Calu3 (cell line): Measurements from ENCODE around the gene DNAJC4. TPM values are rescaled to one million over a fixed set of nuclear protein-coding genes. Genes with fewer than 3 reads are reported as not detected.

Experiments used
- BruUV-seq: library from RNA; stranded (reverse); fragments of 400-500 nt; replicated peaks from 2 replicates; lab custom pipeline; 2021; lab: Mats Ljungman, UMichigan
- CTCF ChIA-PET: fragments of 300-600 bp; sonication (Branson Sonifier 250); formaldehyde crosslinking; loops from one replicate; lab custom pipeline; 2022; ENCODE audit warnings: antibody characterized with exemption; lab: Charles Lee
- DNase-seq: peaks from one replicate; pipeline ENCODE4 v3.0.0; 2022
- H3K27ac Mint-ChIP-seq: one replicate; pipeline ENCODE4 v1.8.0; 2022; ENCODE audit warnings: mixed read lengths; ENCODE audit not compliant: unreplicated experiment
- H3K27me3 Mint-ChIP-seq: one replicate; pipeline ENCODE4 v1.8.0; 2022; ENCODE audit warnings: mixed read lengths; ENCODE audit not compliant: unreplicated experiment
- H3K36me3 Mint-ChIP-seq: one replicate; pipeline ENCODE4 v1.8.0; 2022; ENCODE audit warnings: mild to moderate bottlenecking, moderate library complexity, mixed read lengths; ENCODE audit not compliant: insufficient read depth, unreplicated experiment
- H3K4me1 Mint-ChIP-seq: one replicate; pipeline ENCODE4 v1.8.0; 2022; ENCODE audit warnings: mild to moderate bottlenecking, low read depth, mixed read lengths; ENCODE audit not compliant: unreplicated experiment
- H3K4me3 Mint-ChIP-seq: one replicate; pipeline ENCODE4 v1.8.0; 2022; ENCODE audit warnings: mild to moderate bottlenecking, low read depth, moderate library complexity, mixed read lengths; ENCODE audit not compliant: unreplicated experiment
- H3K9me3 Mint-ChIP-seq: one replicate; pipeline ENCODE4 v1.8.0; 2022; ENCODE audit warnings: low read depth, mixed read lengths; ENCODE audit not compliant: unreplicated experiment
- CTCF ChIP-seq: fragments of 200-600 bp; IDR thresholded peaks from one replicate; pipeline ENCODE4 v1.8.0; 2022; ENCODE audit warnings: antibody characterized with exemption; ENCODE audit not compliant: unreplicated experiment
- intact Hi-C: fragments of 100-400 bp; cut with micrococcal nuclease; formaldehyde crosslinking; loops from one replicate; pipeline ENCODE4 v1.10.0; 2022; ENCODE audit not compliant: unreplicated experiment
- total RNA-seq: library from RNA; stranded (reverse); gene quantifications from 2 replicates; pipeline ENCODE4 v1.2.3, GENCODE V29; 2022

Gene DNAJC4
- total RNA-seq, 1 experiment from 2014 or later = 26.6 TPM

GRCh38 chr11:64202992-64203391, 27.4 kb upstream of the DNAJC4 start:
- peaks cover 9% of the 10 kb centered on the region for H3K4me1 Mint-ChIP-seq

GRCh38 chr11:64203421-64204079, 26.8 kb upstream of the DNAJC4 start:
- no peaks in the 10 kb centered on the region for H3K27me3 Mint-ChIP-seq
- no peaks in the 10 kb centered on the region for H3K9me3 Mint-ChIP-seq
- intact Hi-C loops = no loop called here
- H3K36me3 Mint-ChIP-seq = peaks cover 85% of the 10 kb centered on the region
- peaks cover 9% of the 10 kb centered on the region for H3K4me1 Mint-ChIP-seq
- TF ChIP-seq CTCF = no peak
- DNase-seq = no peak
- CTCF ChIA-PET = interaction anchor here (0.5 to 1.5 kb wide), 3 partner anchors 12 to 37 kb away, joined by 4 to 6 read pairs (median 5); partner anchors contain the start of gene STIP1
- no TSS peak for BruUV-seq
- no peak overlapping the region for H3K4me3 Mint-ChIP-seq
- H3K27ac Mint-ChIP-seq = no peak overlapping the region

More at GRCh38 chr11:64202992-64203391, 27.4 kb upstream of the DNAJC4 start:
- CTCF ChIA-PET = no interaction called here
- no peak for DNase-seq
- Mint-ChIP-seq H3K27ac (no peak overlapping the region), H3K27me3 (no peaks in the 10 kb centered on the region), H3K9me3 (no peaks in the 10 kb centered on the region), H3K4me3 (no peak overlapping the region), H3K36me3 (peaks cover 85% of the 10 kb centered on the region)
- intact Hi-C loops = no loop called here
- no peak for TF ChIP-seq CTCF
- BruUV-seq = no TSS peak

- H3K4me3 Mint-ChIP-seq = no peak overlapping the region
- peaks cover 85% of the 10 kb centered on the region for H3K36me3 Mint-ChIP-seq
- no peak for DNase-seq
- H3K4me1 Mint-ChIP-seq = peaks cover 9% of the 10 kb centered on the region
- peak overlapping the region; percentile 31 for H3K27ac Mint-ChIP-seq
- no peak for TF ChIP-seq CTCF
- no peaks in the 10 kb centered on the region for H3K9me3 Mint-ChIP-seq
- intact Hi-C loops = no loop called here
- CTCF ChIA-PET = interaction anchor here (0.5 to 1.9 kb wide), 13 partner anchors 13 to 151 kb away, joined by 3 to 16 read pairs (median 4); partner anchors contain the start of genes PLCB3, PRDX5, STIP1 and TRMT112
- BruUV-seq = TSS peak; percentile 95
- no peaks in the 10 kb centered on the region for H3K27me3 Mint-ChIP-seq
Measured at GRCh38 chr11:64204080-64204440, 26.3 kb upstream of the DNAJC4 start.

- Mint-ChIP-seq H3K27ac (peak overlapping the region; percentile 31), H3K9me3 (no peaks in the 10 kb centered on the region), H3K4me3 (no peak overlapping the region), H3K36me3 (peaks cover 85% of the 10 kb centered on the region), H3K27me3 (no peaks in the 10 kb centered on the region), H3K4me1 (peaks cover 9% of the 10 kb centered on the region)
- CTCF ChIA-PET = interaction anchor here (0.7 to 1.9 kb wide), 14 partner anchors 13 to 244 kb away, joined by 3 to 16 read pairs (median 4); partner anchors contain the start of genes PLCB3, PRDX5, STIP1 and TRMT112
- intact Hi-C loops = no loop called here
- DNase-seq = peak; percentile 78
- BruUV-seq = no TSS peak
- peak; percentile 12 for TF ChIP-seq CTCF
Measured at GRCh38 chr11:64204464-64204989, 25.8 kb upstream of the DNAJC4 start.
